Motor neuron (in vitro differentiated cells): ENCODE results near the gene ARHGAP8. TPM values are rescaled to one million over a fixed set of nuclear protein-coding genes. Genes with fewer than 3 reads are reported as not detected.
A peak's percentile ranks its signal among the peaks of the same experiment; 100 is the strongest.

ENCODE experiments used
- ATAC-seq, 8 experiments: fragments of 200-7000 bp; cut with Tn5 transposase; replicated peaks in 6 of 8; 2 replicates each; pipeline ENCODE4 v1.8.0; 2021; ENCODE audit warnings: mild to moderate bottlenecking in 8 of 8, moderate library complexity in 8 of 8
- H3K27ac ChIP-seq, 2 donors: fragments of 250-450 bp; sonication (Bioruptor Pico); 2 replicates each; pipeline ENCODE4 v1.9.0; 2021; ENCODE audit warnings: antibody characterized with exemption in 2 of 2, mild to moderate bottlenecking in 2 of 2, moderate library complexity in 1 of 2
- H3K4me1 ChIP-seq, 2 donors: fragments of 250-450 bp; sonication (Bioruptor Pico); replicated peaks in 1 of 2; 2 replicates each; pipeline ENCODE4 v1.6.1; 2021; ENCODE audit warnings: antibody characterized with exemption in 2 of 2, mild to moderate bottlenecking in 2 of 2, moderate library complexity in 1 of 2
- H3K4me3 ChIP-seq, 5 donors: fragments of 250-450 bp; sonication (Bioruptor Pico); 2 replicates each; pipeline ENCODE4 v1.9.0; 2021; ENCODE audit warnings: antibody characterized with exemption in 5 of 5, mild to moderate bottlenecking in 5 of 5, moderate library complexity in 4 of 5
- WGBS, 10 experiments: fragments of 450-650 bp; shearing (Covaris generic); methylation state at CpG; one replicate each; pipeline ENCODE4 v1.0.0; 2022; 5-methylcytosine and 5-hydroxymethylcytosine counted together
- in situ Hi-C, 9 experiments: fragments of 400-800 bp; cut with MboI; loops; one replicate each; pipeline ENCODE4 v1.15.0; 2021; ENCODE audit warnings: low sequenced_read_pairs in 9 of 9, low pct_unique_long_range_greater_than_20kb in 2 of 9; ENCODE audit not compliant: unreplicated experiment in 9 of 9
- total RNA-seq, 8 experiments: library from RNA; unstranded; fragments of 300-600 nt; gene quantifications; 2 replicates each; pipeline versions ENCODE4 v1.2.3 to v1.2.4, GENCODE V29; 2022

The ARHGAP8 gene
- total RNA-seq, 8 experiments from 2014 or later = 0.25 to 3.6 (median 1.5) TPM; not detected in 1

DNA sequence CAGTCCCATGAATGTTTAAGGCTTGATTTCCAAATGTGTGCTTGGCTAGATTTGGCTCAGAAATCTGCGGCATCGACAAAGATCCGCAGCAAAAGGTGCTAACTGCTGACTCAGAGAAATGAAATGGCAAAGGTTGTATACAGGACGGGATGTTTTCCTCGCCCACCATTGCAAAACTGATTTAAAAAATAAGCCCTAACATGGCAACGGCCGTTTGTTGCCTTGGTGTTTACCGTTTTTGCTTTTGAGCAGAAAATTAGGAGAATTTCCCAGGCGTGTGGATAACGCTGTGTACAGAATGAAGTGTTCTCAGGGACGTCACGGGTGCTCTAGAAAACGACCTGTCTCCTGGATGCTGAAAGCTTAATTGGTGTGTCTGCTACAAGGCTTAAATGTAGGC is 70.2 kb downstream of the ARHGAP8 start:
- no peak overlapping the region for H3K4me3 ChIP-seq
- no peak overlapping the region for H3K27ac ChIP-seq
- no peak for ATAC-seq
- 11 to 86% (median 77%) methylated on average over 2 to 10 of the region's 13 CpGs; no CpG with 5 or more reads in 2 of the 10 experiments for WGBS, 10 experiments
- H3K4me1 ChIP-seq = no peaks in the 10 kb centered on the region
- in situ Hi-C loops = loop anchor here in 2 of 9 experiments (25.0 kb wide), 1 partner anchor 265 kb away; no protein-coding TSS in a partner anchor

DNA sequence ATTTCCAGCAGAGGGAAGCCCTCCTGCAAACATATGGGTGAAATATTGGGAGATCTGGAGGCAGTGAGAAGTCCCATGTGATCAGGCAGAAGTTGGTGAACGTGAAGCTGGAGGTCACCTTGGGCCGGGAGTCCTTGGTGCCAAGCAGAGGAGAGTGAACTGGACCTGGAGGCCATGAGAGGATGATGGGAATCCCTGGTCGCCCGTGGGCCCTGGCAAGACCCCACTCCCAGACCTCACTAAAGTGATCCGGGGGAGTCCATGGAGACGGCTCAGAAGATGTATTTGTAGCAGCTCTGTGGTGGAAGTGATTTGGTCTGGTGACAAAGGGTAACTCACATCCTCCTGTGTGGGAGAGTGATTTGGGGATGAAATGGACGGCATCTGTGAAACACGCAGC is 71.0 kb downstream of the ARHGAP8 start:
- in situ Hi-C loops = loop anchor here in 2 of 9 experiments (25.0 kb wide), 1 partner anchor 264 kb away; no protein-coding TSS in a partner anchor
- Histone ChIP-seq H3K4me1 (no peaks in the 10 kb centered on the region), H3K27ac (no peak overlapping the region), H3K4me3 (no peak overlapping the region)
- 44 to 100% (median 92%) methylated on average over 1 to 5 of the region's 8 CpGs; no CpG with 5 or more reads in 4 of the 10 experiments for WGBS, 10 experiments
- ATAC-seq = no peak

DNA sequence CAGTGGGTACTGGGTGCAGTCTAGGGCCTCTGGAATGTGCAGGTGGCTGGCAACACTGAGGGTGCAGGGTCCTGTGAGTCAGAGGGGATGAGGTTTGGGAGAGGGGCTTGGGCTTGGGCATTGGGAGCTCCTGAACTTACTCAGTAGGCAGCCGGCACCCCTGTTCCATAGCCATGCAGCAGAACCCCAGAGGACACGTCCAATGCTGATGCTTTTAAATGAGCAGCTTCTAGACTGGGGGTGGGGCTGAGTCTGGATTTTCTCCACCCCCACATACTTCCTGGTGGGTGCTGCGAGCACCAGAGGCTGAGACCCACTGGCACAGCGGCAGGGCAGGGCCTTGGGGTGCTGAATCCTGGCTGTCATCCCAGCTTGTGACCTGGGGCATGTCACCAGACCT is 71.4 kb downstream of the ARHGAP8 start:
- ATAC-seq = no peak
- in situ Hi-C loops = loop anchor here in 2 of 9 experiments (25.0 kb wide), 1 partner anchor 263 kb away; no protein-coding TSS in a partner anchor
- Histone ChIP-seq H3K4me1 (no peaks in the 10 kb centered on the region), H3K27ac (no peak overlapping the region), H3K4me3 (no peak overlapping the region)
- WGBS, 10 experiments = 50 to 100% (median 83%) methylated on average over 1 to 2 of the region's 4 CpGs; no CpG with 5 or more reads in 5 of the 10 experiments

DNA sequence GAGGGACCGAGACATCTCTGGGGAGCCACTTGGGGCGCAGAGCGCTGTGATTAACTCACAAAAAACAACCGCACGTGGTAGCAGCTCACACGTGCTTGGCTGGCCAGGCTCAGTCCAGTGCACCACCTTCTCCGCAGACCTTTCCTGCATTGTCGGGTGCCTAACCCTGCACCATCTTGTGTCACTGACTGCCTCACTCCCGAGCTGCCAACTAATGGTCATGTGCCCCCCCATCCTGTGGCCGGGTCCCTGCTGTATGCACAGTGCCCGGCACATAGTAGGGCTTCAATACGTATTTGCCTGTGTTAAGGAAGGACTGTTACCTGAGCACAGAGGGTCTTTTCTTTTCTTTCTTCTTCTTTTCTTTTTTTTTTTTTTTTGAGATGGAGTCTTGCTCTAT is 71.9 kb downstream of the ARHGAP8 start:
- in situ Hi-C loops = loop anchor here in 2 of 9 experiments (25.0 kb wide), 1 partner anchor 263 kb away; no protein-coding TSS in a partner anchor
- 45 to 100% (median 100%) methylated on average over 1 to 9 of the region's 12 CpGs; no CpG with 5 or more reads in 1 of the 10 experiments for WGBS, 10 experiments
- no peaks in the 10 kb centered on the region for H3K4me1 ChIP-seq
- H3K27ac ChIP-seq = no peak overlapping the region
- no peak for ATAC-seq
- H3K4me3 ChIP-seq = no peak overlapping the region

DNA sequence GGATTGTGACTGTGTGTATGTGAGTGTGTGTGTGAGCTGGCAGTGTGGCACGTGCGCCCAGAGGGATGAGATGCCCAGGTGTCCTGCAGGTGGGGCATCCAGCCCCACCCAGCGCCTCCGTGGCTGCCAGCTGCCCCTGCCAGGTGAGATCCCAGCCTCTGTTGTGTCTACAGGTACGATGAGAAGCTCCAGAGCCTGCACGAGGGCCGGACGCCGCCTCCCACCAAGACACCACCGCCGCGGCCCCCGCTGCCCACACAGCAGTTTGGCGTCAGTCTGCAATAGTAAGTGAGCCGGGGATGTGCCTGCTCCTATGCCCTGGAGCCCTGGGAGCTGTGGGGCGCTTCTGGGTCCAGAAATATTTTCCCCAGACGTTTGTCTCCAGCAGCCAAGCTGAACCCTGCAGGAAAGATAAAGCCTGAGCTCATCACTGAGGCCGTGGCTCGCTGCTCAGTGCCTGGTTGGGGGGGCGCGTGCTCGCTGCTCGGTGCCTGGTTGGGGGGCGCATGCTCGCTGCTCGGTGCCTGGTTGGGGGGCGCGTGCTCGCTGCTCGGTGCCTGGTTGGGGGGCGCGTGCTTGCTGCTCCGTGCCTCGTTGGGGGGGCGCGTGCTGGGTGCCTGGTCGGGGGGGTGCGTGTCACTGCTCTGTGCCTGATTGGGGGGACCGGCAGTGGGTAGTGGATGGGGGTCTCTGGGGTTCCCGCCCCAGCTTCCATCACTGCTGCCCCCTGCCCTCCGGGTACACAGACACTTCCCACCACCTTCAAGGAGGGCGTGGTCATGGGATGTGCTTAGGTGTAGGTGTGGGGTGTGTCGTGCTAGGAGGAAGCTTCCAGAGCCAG is 73.2 kb downstream of the ARHGAP8 start:
- H3K4me1 ChIP-seq = no peaks in the 10 kb centered on the region
- no peak for ATAC-seq
- WGBS, 10 experiments = 100% methylated on average over 1 of the region's 43 CpGs; no CpG with 5 or more reads in 9 of the 10 experiments
- no peak overlapping the region for H3K27ac ChIP-seq
- H3K4me3 ChIP-seq = no peak overlapping the region
- in situ Hi-C loops = no loop called here

DNA sequence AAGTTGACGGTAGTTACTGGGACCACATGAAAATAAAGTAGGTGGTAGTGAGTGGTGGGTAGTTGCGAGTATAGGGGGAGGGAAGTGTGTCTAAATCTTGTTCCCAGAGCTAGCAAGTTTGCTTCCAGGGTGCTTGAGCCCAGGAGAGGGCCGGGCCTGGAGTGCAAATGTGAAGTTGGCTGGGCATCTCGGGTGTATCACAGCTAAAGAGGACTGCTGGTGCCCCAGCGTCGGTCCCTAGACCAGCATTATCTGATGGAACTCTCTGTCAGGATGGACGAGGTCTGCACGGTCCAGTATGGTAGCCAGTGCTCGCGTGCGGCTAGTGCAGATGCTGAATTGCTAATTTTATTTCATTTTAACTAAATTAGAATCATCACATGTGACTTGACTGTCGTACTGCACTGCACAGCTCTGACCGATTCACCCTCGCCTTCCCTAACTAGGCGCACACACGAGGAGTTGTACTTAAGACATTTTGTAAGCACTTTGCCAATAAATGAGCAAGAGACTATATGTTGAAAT is 75.4 kb downstream of the ARHGAP8 start:
- H3K4me1 ChIP-seq = no peaks in the 10 kb centered on the region
- in situ Hi-C loops = no loop called here
- no peak overlapping the region for H3K27ac ChIP-seq
- 60 to 97% (median 82%) methylated on average over 1 to 16 of the region's 16 CpGs; no CpG with 5 or more reads in 1 of the 10 experiments for WGBS, 10 experiments
- H3K4me3 ChIP-seq = no peak overlapping the region
- peak in 2 of 8 experiments; percentile 46 to 88 for ATAC-seq

DNA sequence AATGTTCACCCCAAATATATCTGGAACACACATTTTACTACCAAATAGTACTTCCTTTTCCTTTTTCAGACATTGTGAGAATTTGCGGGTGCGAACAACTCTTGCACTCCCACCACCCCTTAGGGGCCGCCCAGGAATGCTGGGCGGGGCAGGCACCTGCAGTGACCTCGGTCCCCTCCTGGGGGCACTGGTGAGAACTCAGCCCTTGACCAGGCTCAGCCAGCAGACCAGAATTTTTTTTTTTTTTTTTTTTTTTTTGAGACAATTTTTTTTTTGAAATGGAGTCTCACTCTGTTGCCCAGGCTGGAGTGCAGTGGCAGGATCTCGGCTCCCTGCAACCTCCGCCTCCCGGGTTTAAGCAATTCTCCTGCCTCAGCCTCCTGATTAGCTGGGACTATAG is 75.8 kb downstream of the ARHGAP8 start:
- in situ Hi-C loops = no loop called here
- Histone ChIP-seq H3K27ac (no peak overlapping the region), H3K4me3 (no peak overlapping the region), H3K4me1 (no peaks in the 10 kb centered on the region)
- peak in 4 of 8 experiments; percentile 28 to 49 (median 37) for ATAC-seq
- WGBS, 10 experiments = 26 to 93% (median 56%) methylated on average over 2 to 7 of the region's 8 CpGs; no CpG with 5 or more reads in 2 of the 10 experiments

DNA sequence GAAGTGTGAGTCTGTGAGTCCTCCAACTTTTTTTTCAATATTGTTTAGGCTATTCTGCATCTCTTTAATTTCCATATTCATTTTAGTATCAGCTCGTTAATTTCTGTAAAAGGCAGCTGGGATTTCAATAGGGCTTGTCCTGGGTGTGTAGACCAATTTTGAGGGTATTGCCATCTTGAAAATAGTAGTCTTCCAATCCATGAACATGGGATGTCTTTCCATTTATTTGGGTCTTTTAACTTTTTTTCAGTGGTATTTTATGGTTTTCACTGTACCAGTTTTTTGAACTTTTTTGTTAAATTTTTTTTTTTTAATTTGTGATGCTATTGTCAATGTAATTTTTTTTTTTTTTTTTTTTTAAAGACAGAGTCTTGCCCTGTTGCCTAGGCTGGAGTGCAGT is 79.5 kb downstream of the ARHGAP8 start:
- no peak overlapping the region for H3K27ac ChIP-seq
- no peak for ATAC-seq
- H3K4me1 ChIP-seq = no peaks in the 10 kb centered on the region
- 0 to 100% (median 63%) methylated on average over 1 of the region's 1 CpG for WGBS, 10 experiments
- in situ Hi-C loops = no loop called here
- no peak overlapping the region for H3K4me3 ChIP-seq

DNA sequence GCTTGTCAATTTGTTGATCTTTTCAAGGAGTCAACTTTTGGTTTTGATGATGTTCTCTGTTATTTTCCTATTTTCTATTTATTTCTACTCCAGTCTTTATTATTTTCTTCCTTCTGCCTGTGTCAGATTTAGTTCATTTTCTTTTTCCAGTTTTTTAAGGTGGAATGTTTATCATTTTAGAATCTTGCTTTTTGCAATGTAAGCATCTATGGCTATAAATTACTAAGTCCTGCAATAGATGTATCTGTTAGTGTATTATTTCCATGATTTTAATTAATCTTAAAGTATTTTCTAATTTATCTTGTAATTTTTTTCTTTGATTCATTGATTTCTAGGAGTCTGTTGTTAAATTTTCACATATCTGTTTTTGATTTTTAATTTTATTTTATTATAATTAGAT is 81.7 kb downstream of the ARHGAP8 start:
- Histone ChIP-seq H3K4me1 (no peaks in the 10 kb centered on the region), H3K27ac (no peak overlapping the region), H3K4me3 (no peak overlapping the region)
- in situ Hi-C loops = no loop called here
- ATAC-seq = no peak

DNA sequence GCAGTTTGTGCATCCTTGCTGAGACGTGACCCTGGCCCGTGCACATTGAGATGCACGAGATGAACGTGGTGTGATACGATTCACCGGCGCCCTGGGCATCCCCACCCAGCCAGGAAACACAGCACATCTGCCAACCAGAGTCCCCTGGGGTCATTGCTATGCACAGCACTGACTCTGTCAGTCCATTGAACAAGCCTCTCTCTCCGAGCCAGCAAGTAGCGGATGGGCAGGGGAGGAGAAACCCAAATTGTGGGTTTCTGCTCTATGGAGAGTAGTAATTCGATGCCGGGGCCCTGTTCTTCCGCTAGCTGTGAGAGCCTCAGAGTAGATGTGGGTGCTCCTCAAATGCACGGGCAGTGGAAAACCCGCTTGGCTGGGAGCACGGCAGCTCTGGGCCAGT is 85.1 kb downstream of the ARHGAP8 start:
- no peaks in the 10 kb centered on the region for H3K4me1 ChIP-seq
- in situ Hi-C loops = no loop called here
- no peak overlapping the region for H3K4me3 ChIP-seq
- peak in 2 of 8 experiments; percentile 69 to 72 for ATAC-seq
- WGBS, 10 experiments = 0 to 100% (median 74%) methylated on average over 1 to 5 of the region's 15 CpGs; no CpG with 5 or more reads in 4 of the 10 experiments
- no peak overlapping the region for H3K27ac ChIP-seq

DNA sequence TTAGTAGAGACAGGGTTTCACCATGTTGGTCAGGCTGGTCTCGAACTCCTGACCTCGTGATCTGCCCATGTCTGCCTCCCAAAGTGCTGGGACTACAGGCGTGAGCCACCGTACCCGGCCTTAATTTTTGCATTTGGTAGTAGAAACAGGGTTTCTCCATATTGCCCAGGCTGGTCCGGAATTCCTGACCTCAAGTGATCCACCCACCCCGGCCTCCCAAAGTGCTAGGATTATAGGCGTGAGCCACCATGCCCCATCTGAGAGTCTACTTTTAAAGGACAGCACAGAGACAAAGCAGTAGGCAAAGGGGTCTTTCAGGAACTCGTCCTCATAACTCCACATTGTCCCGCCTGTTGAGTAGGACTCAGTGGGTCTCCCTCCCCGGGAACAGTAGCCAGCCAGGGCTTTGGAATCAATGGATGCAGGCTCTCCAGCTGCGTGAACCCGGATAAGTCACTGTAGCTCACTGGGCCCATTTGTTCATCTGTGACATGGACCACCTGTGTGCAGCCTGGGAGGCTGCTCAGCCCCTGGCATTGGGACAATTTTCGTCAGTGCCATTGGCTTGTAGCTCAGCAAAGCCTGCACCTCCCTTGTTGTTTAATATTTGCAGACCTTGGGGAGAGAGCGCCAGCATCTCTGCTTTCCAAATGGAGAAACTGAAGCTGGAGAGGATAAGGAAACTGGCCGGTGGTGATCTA is 86.1 kb downstream of the ARHGAP8 start:
- in situ Hi-C loops = no loop called here
- Histone ChIP-seq H3K4me3 (no peak overlapping the region), H3K27ac (no peak overlapping the region), H3K4me1 (no peaks in the 10 kb centered on the region)
- WGBS, 10 experiments = 31 to 95% (median 83%) methylated on average over 3 to 6 of the region's 16 CpGs; no CpG with 5 or more reads in 2 of the 10 experiments
- no peak for ATAC-seq

DNA sequence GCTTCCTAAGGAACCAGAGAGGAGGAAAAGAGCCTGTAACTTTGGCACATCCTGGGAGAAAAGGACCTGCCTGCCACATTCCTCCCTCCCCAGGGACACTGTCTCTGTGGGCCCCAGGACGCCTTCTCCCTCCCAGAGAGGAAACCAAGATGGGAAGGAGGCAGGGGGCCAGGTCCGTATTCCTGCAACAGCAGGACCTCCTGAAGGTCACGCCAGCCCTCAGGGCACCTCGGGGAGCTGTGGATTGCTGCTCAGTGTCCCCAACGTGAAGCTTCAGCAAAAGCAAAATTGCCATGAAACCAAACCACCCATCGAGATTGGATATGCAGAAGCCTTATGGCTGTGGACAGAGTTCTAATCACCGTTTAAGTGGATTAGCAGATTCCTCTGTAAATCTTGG is 86.7 kb downstream of the ARHGAP8 start:
- ATAC-seq = no peak
- 40 to 100% (median 70%) methylated on average over 1 to 7 of the region's 7 CpGs; no CpG with 5 or more reads in 4 of the 10 experiments for WGBS, 10 experiments
- H3K27ac ChIP-seq = no peak overlapping the region
- H3K4me3 ChIP-seq = no peak overlapping the region
- no peaks in the 10 kb centered on the region for H3K4me1 ChIP-seq
- in situ Hi-C loops = no loop called here

DNA sequence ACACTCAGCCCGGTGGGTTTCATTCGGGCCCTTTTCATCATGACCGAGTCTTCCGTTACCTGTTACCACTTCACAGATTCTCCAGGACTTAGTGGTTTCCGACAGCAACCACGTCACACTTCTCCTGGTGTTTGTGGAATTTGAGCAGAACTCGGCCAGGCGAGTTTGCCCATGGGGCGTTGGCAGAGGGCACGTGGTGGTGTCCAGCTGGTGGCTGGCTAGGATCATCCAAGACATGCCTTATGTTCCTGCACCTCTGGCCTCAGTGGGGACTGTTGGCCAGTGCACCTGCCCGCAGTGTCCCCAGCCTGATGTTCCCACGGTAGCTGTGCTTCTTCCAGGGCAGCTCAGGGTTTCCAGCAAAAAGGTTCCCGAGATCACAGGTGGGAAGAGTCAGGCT is 87.3 kb downstream of the ARHGAP8 start:
- no peak overlapping the region for H3K4me3 ChIP-seq
- H3K27ac ChIP-seq = no peak overlapping the region
- in situ Hi-C loops = no loop called here
- WGBS, 10 experiments = 7 to 98% methylated on average over 5 to 9 of the region's 13 CpGs; no CpG with 5 or more reads in 8 of the 10 experiments
- ATAC-seq = no peak
- H3K4me1 ChIP-seq = no peaks in the 10 kb centered on the region
